ENCODE measurements around the gene MCMBP.

MCMBP gene

GRCh38 chr10:119903946-119904666, 31.5 kb upstream of the MCMBP start:
- Histone ChIP-seq H3K36me3 (replicated peaks) (peaks cover 44% of the 10 kb centered on the region), H3K4me3 (ENCODE audit: low read depth, low read length) (no peak overlapping the region), H3K27ac (no peak overlapping the region), H3K27me3 (replicated peaks) (no peaks in the 10 kb centered on the region)
- DNase-seq: no peak
- in situ Hi-C loops (cut with HindIII; ENCODE audit: low pct_ligation_motif_present, low sequenced_read_pairs): no loop called here
- TF ChIP-seq CTCF (IDR thresholded peaks at IDR 0.05; ENCODE audit: low read depth, low read length, missing control alignments): no peak

GRCh38 chr10:119898577-119898976, 25.9 kb upstream of the MCMBP start:
- no peak overlapping the region for H3K27ac ChIP-seq
- H3K36me3 ChIP-seq (replicated peaks): peaks cover 30% of the 10 kb centered on the region
- DNase-seq: no peak
- no peak overlapping the region for H3K4me3 ChIP-seq (ENCODE audit: low read depth, low read length)
- H3K27me3 ChIP-seq (replicated peaks): no peaks in the 10 kb centered on the region
- in situ Hi-C loops (cut with HindIII; ENCODE audit: low pct_ligation_motif_present, low sequenced_read_pairs): no loop called here
- no peak for TF ChIP-seq CTCF (IDR thresholded peaks at IDR 0.05; ENCODE audit: low read depth, low read length, missing control alignments)

GRCh38 chr10:119896937-119897770, 24.5 kb upstream of the MCMBP start:
- no peaks in the 10 kb centered on the region for H3K27me3 ChIP-seq (replicated peaks)
- H3K27ac ChIP-seq: no peak overlapping the region
- no peak overlapping the region for H3K4me3 ChIP-seq (ENCODE audit: low read depth, low read length)
- in situ Hi-C loops (cut with HindIII; ENCODE audit: low pct_ligation_motif_present, low sequenced_read_pairs): no loop called here
- H3K36me3 ChIP-seq (replicated peaks): peaks cover 22% of the 10 kb centered on the region
- TF ChIP-seq CTCF (IDR thresholded peaks at IDR 0.05; ENCODE audit: low read depth, low read length, missing control alignments): no peak
- no peak for DNase-seq

- TF ChIP-seq CTCF (IDR thresholded peaks at IDR 0.05; ENCODE audit: low read depth, low read length, missing control alignments): no peak
- peak; percentile 29 for DNase-seq
- Histone ChIP-seq H3K27ac (peak overlapping the region; percentile 14), H3K4me3 (ENCODE audit: low read depth, low read length) (no peak overlapping the region), H3K36me3 (replicated peaks) (peaks cover 22% of the 10 kb centered on the region), H3K27me3 (replicated peaks) (no peaks in the 10 kb centered on the region)
- in situ Hi-C loops (cut with HindIII; ENCODE audit: low pct_ligation_motif_present, low sequenced_read_pairs): no loop called here
Measured at GRCh38 chr10:119896061-119896655, 23.5 kb upstream of the MCMBP start.

- TF ChIP-seq CTCF (IDR thresholded peaks at IDR 0.05; ENCODE audit: low read depth, low read length, missing control alignments): no peak
- Histone ChIP-seq H3K27ac (no peak overlapping the region), H3K4me3 (ENCODE audit: low read depth, low read length) (peak overlapping the region; percentile 29), H3K36me3 (replicated peaks) (peaks cover 19% of the 10 kb centered on the region), H3K27me3 (replicated peaks) (no peaks in the 10 kb centered on the region)
- in situ Hi-C loops (cut with HindIII; ENCODE audit: low pct_ligation_motif_present, low sequenced_read_pairs): no loop called here
- no peak for DNase-seq
Measured at GRCh38 chr10:119893845-119894427, 21.3 kb upstream of the MCMBP start.
